HepG2 (cell line): ENCODE data around the gene SCAPER. TPM values are rescaled to one million over a fixed set of nuclear protein-coding genes. Genes with fewer than 3 reads are reported as not detected.

Experiments
- ATAC-seq: fragments of 200-7000 bp; cut with Tn5 transposase; 3 replicates; pipeline ENCODE4 v1.9.1; 2020; ENCODE audit warnings: mild to moderate bottlenecking, moderate library complexity
- BruUV-seq: library from RNA; stranded (reverse); fragments of 400-500 nt; replicated peaks from 2 replicates; lab custom pipeline; 2021; lab: Mats Ljungman, UMichigan
- CTCF ChIA-PET: fragments of 300-600 bp; formaldehyde crosslinking; extraction: SDS; loops from one replicate; lab custom pipeline; 2021; ENCODE audit warnings: low total read pairs, inconsistent platforms, low intra/inter-chr PET ratio; lab: Yijun Ruan, JAX
- POLR2A ChIA-PET: fragments of 350-600 bp; sonication (Branson Sonifier 250); formaldehyde crosslinking; loops from one replicate; lab custom pipeline; 2020; ENCODE audit warnings: antibody characterized with exemption, inconsistent platforms; lab: Yijun Ruan, JAX
- DNase-seq: peaks from one replicate; pipeline ENCODE4 v3.0.0-alpha.2; 2015; ENCODE audit warnings: low spot score
- FAIRE-seq: peaks from 3 replicates; lab custom pipeline; 2011; peaks lifted over from hg19 to GRCh38; lab: Jason Lieb, UNC
- H2AFZ ChIP-seq: one replicate; pipeline ENCODE4 v1.6.1; 2011; ENCODE audit warnings: low read length, inconsistent platforms
- H3K27ac ChIP-seq: fragments of 300-600 bp; 3 replicates; pipeline ENCODE4 v1.8.0; 2011; ENCODE audit warnings: mixed run types, mild to moderate bottlenecking, mixed read lengths, low read length, inconsistent platforms; ENCODE audit not compliant: insufficient read depth; ENCODE audit errors: extremely low read length
- H3K27me3 ChIP-seq, 2 experiments: fragments of 200-600 bp in 1 of 2; 2 replicates in 1 of 2; 3 replicates in 1 of 2; pipeline versions ENCODE4 v1.6.0 to v1.8.0; 2011; ENCODE audit warnings: low read length in 2 of 2, mild to moderate bottlenecking in 2 of 2, moderate library complexity in 2 of 2, inconsistent platforms in 1 of 2; ENCODE audit not compliant: insufficient read depth in 2 of 2, control insufficient read depth in 1 of 2
- H3K36me3 ChIP-seq, 2 experiments: fragments of 200-600 bp in 1 of 2; replicated peaks in 1 of 2; 2 replicates in 1 of 2; 3 replicates in 1 of 2; pipeline versions ENCODE4 v1.5.1 to v1.8.0; 2011; ENCODE audit warnings: low read length in 2 of 2, inconsistent platforms in 1 of 2; ENCODE audit not compliant: insufficient read depth in 2 of 2, control insufficient read depth in 1 of 2
- H3K4me1 ChIP-seq: 2 replicates; pipeline ENCODE4 v1.5.1; 2012; ENCODE audit warnings: low read length, inconsistent platforms; ENCODE audit not compliant: insufficient read depth
- H3K4me2 ChIP-seq: 2 replicates; pipeline ENCODE4 v1.6.0; 2011; ENCODE audit warnings: low read depth, low read length, inconsistent platforms
- H3K4me3 ChIP-seq, 3 experiments: fragments of 200-600 bp in 1 of 3; sonication (generic), shearing (Covaris generic) in 1 of 3; replicated peaks in 1 of 3; 2 replicates each; pipeline ENCODE4 v1.5.1; 2011 to 2016; ENCODE audit warnings: low read length in 3 of 3, inconsistent platforms in 2 of 3, low read depth in 2 of 3, mild to moderate bottlenecking in 2 of 3, control low read depth in 1 of 3, mixed read lengths in 1 of 3; ENCODE audit not compliant: insufficient read depth in 1 of 3
- H3K79me2 ChIP-seq: one replicate; pipeline ENCODE4 v1.6.1; 2011; ENCODE audit warnings: low read length, inconsistent platforms; ENCODE audit not compliant: insufficient read depth
- H3K9ac ChIP-seq: 2 replicates; pipeline ENCODE4 v1.6.0; 2011; ENCODE audit warnings: mild to moderate bottlenecking, low read depth, low read length, inconsistent platforms; ENCODE audit not compliant: insufficient read depth
- H3K9me3 ChIP-seq: 2 replicates; pipeline ENCODE4 v1.5.1; 2012; ENCODE audit warnings: mild to moderate bottlenecking, low read length
- H4K20me1 ChIP-seq: 2 replicates; pipeline ENCODE4 v1.6.0; 2011; ENCODE audit warnings: inconsistent platforms, mild to moderate bottlenecking, low read length, moderate library complexity; ENCODE audit not compliant: insufficient read depth
- ARID4A ChIP-seq: sonication (generic); formaldehyde crosslinking; IDR thresholded peaks from 2 replicates; pipeline ENCODE4 v1.5.0; 2020; ENCODE audit warnings: mild to moderate bottlenecking, missing genetic modification reagents, borderline replicate concordance
- CTCF ChIP-seq: sonication (generic); formaldehyde crosslinking; IDR thresholded peaks from 2 replicates; pipeline ENCODE4 v1.5.0; 2020; ENCODE audit warnings: mild to moderate bottlenecking, missing genetic modification reagents, moderate library complexity
- FOSL2 ChIP-seq: sonication (generic); formaldehyde crosslinking; IDR thresholded peaks from 2 replicates; pipeline ENCODE4 v1.4.0; 2020; ENCODE audit warnings: missing genetic modification reagents
- FOXM1 ChIP-seq: sonication (generic); formaldehyde crosslinking; IDR thresholded peaks from 2 replicates; pipeline ENCODE4 v1.5.0; 2020; ENCODE audit warnings: missing genetic modification reagents
- RAD21 ChIP-seq: fragments of 450-650 bp; formaldehyde crosslinking; IDR thresholded peaks from 2 replicates; pipeline ENCODE4 v1.5.0; 2020; ENCODE audit warnings: mild to moderate bottlenecking
- ZNF530 ChIP-seq: sonication (generic); formaldehyde crosslinking; IDR thresholded peaks from 2 replicates; pipeline ENCODE4 v1.5.0; 2020; ENCODE audit warnings: low read depth, mild to moderate bottlenecking, missing genetic modification reagents
- WGBS: methylation state at CpG from one replicate; pipeline ENCODE4 v1.1.6; 2017; ENCODE audit warnings: low lambda C conversion rate; 5-methylcytosine and 5-hydroxymethylcytosine counted together
- in situ Hi-C: cut with HindIII; loops from 2 replicates; pipeline ENCODE4 v1.10.0; 2017; ENCODE audit warnings: low pct_unique_long_range_greater_than_20kb; ENCODE audit not compliant: extremely low pct_ligation_motif_present
- intact Hi-C: fragments of 100-400 bp; cut with micrococcal nuclease; formaldehyde crosslinking; loops from one replicate; pipeline ENCODE4 v1.10.0; 2022; ENCODE audit not compliant: unreplicated experiment
- polyA plus RNA-seq, 8 experiments: library from polyadenylated mRNA; depleted of rRNA in 3 of 8; stranded (reverse) in 7 of 8; unstranded in 1 of 8; fragments of >200 nt; fragmentation: Illumina TruSeq in 4 of 8; extraction: Trizol in 4 of 8; gene quantifications; 2 replicates each; pipeline versions ENCODE4 v1.2.1 to v1.2.3, GENCODE V29; 2011 to 2016; ENCODE audit warnings: low read depth in 4 of 8, missing spikeins in 1 of 8, mixed read lengths in 1 of 8; ENCODE audit not compliant: insufficient read depth in 1 of 8
- total RNA-seq, 5 experiments: library from RNA; depleted of rRNA; stranded (reverse); fragments of >200 nt; fragmentation: Illumina TruSeq; extraction: Trizol; gene quantifications; 2 replicates each; pipeline ENCODE4 v1.2.3, GENCODE V29; 2016; ENCODE audit warnings: low read depth in 1 of 5

The SCAPER gene
- total and polyA plus RNA-seq, 2 of the 13 experiments (the other 11 are each of a cell fraction or from before 2014, with no cell fraction given), result 4.3 to 10.5 TPM

- TF ChIP-seq CTCF (peak; percentile 75), FOXM1 (CRISPR knock-in tag) (no peak), ZNF530 (CRISPR knock-in tag) (no peak), RAD21 (CRISPR knock-in tag) (peak; percentile 52; the same call in 1 of the 2 replicates)
These were observed 575.0 kb downstream of the SCAPER start (continued) for GRCh38 chr15:76330080-76330680.

GRCh38 chr15:76328958-76329357, 576.2 kb downstream of the SCAPER start:
- ChIA-PET CTCF (interaction anchor here (0.9 kb wide), 1 partner anchor 138 kb away, joined by 3 read pairs; no protein-coding TSS in a partner anchor), POLR2A (interaction anchor here (2.3 kb wide), 1 partner anchor 17 kb away, joined by 21 read pairs; the partner anchor contains the start of gene ETFA)

More at GRCh38 chr15:76328958-76329357, 576.2 kb downstream of the SCAPER start:
- Histone ChIP-seq H4K20me1 (no peaks in the 10 kb centered on the region), H3K4me1 (peaks cover 22% of the 10 kb centered on the region)
- no peak for TF ChIP-seq ARID4A (CRISPR knock-in tag)
- TF ChIP-seq FOSL2 (CRISPR knock-in tag), result 0 out of 2 replicates have a peak, but pooled peaks have one; percentile 13
- TF ChIP-seq, all 625 proteins: peak for 1
- FAIRE-seq (no peak), DNase-seq (no peak), ATAC-seq (no peak)
- BruUV-seq, result no TSS peak
- no peak overlapping the region for H3K4me3 ChIP-seq
- H3K27me3 ChIP-seq, result peaks cover 0 to 10% of the 10 kb centered on the region in 2 experiments; a peak in 3 of 5 replicates
- in situ Hi-C loops (no loop called here), intact Hi-C loops (no loop called here)
- WGBS, result 22% methylated on average over 4 of the region's 4 CpGs
- no peak overlapping the region for H3K4me2 ChIP-seq
- H3K9ac ChIP-seq, result no peak overlapping the region
- no peak overlapping the region for H3K27ac ChIP-seq
- no peaks in the 10 kb centered on the region for H3K36me3 ChIP-seq
- H2AFZ ChIP-seq, result no peak overlapping the region
- no peaks in the 10 kb centered on the region for H3K9me3 ChIP-seq
- H3K79me2 ChIP-seq, result no peaks in the 10 kb centered on the region
